Loucy (cell line): ENCODE results near the gene MVP.

ENCODE experiments used
- H2AFZ ChIP-seq: fragments of 200-600 bp; sonication (generic); 2 replicates; pipeline ENCODE4 v1.6.0; 2016; ENCODE audit warnings: antibody characterized with exemption, mild to moderate bottlenecking, low read length, moderate library complexity
- H3F3A ChIP-seq: fragments of 200-600 bp; 2 replicates; pipeline ENCODE4 v1.6.0; 2016; ENCODE audit warnings: antibody characterized with exemption, low read depth, mild to moderate bottlenecking
- H3K27me3 ChIP-seq: fragments of 200-600 bp; sonication (generic); 2 replicates; pipeline ENCODE4 v1.6.1; 2014; ENCODE audit warnings: low read length, mild to moderate bottlenecking; ENCODE audit not compliant: insufficient read depth, poor library complexity, severe bottlenecking
- H3K36me3 ChIP-seq: fragments of 200-600 bp; sonication (generic); 2 replicates; pipeline ENCODE4 v1.6.1; 2016; ENCODE audit warnings: low read length; ENCODE audit not compliant: insufficient read depth
- H3K4me1 ChIP-seq: fragments of 200-600 bp; sonication (generic); 2 replicates; pipeline ENCODE4 v1.5.1; 2014; ENCODE audit warnings: low read length, mild to moderate bottlenecking; ENCODE audit not compliant: insufficient read depth, poor library complexity, severe bottlenecking
- H3K4me2 ChIP-seq: fragments of 200-600 bp; sonication (generic); 2 replicates; pipeline ENCODE4 v1.6.0; 2014; ENCODE audit warnings: antibody characterized with exemption, low read length, low read depth, mild to moderate bottlenecking; ENCODE audit not compliant: poor library complexity, severe bottlenecking
- H3K4me3 ChIP-seq: fragments of 200-600 bp; sonication (generic); 2 replicates; pipeline ENCODE4 v1.5.1; 2014; ENCODE audit warnings: low read length, mild to moderate bottlenecking, mixed read lengths; ENCODE audit not compliant: poor library complexity, severe bottlenecking
- H3K79me2 ChIP-seq: fragments of 200-600 bp; sonication (generic); 2 replicates; pipeline ENCODE4 v1.6.1; 2014; ENCODE audit warnings: low read length; ENCODE audit not compliant: insufficient read depth
- H3K9ac ChIP-seq: fragments of 200-600 bp; sonication (generic); 2 replicates; pipeline ENCODE4 v1.6.0; 2014; ENCODE audit warnings: mild to moderate bottlenecking, low read depth, low read length, moderate library complexity; ENCODE audit not compliant: poor library complexity, severe bottlenecking
- H3K9me2 ChIP-seq: fragments of 200-600 bp; sonication (generic); replicated peaks from 2 replicates; pipeline ENCODE4 v1.6.1; 2016; ENCODE audit warnings: low read depth, low read length, mixed read lengths
- H3K9me3 ChIP-seq: fragments of 200-600 bp; sonication (generic); 2 replicates; pipeline ENCODE4 v1.6.1; 2014; ENCODE audit warnings: mild to moderate bottlenecking, antibody characterized with exemption, low read length, low read depth; ENCODE audit not compliant: insufficient read depth
- H4K20me1 ChIP-seq: fragments of 200-600 bp; sonication (generic); 2 replicates; pipeline ENCODE4 v1.6.0; 2014; ENCODE audit warnings: antibody characterized with exemption, low read length, mild to moderate bottlenecking; ENCODE audit not compliant: insufficient read depth, poor library complexity, severe bottlenecking
- EZH2phosphoT487 ChIP-seq: fragments of 200-600 bp; IDR thresholded peaks from 2 replicates; pipeline ENCODE4 v1.6.1; 2018; ENCODE audit warnings: antibody characterized with exemption, mild to moderate bottlenecking, moderate library complexity, borderline replicate concordance
- TF ChIP-seq, protein P1 (sequence below): fragments of 200-600 bp; sonication (generic); conservative IDR thresholded peaks from 2 replicates; pipeline ENCODE4 v1.5.1; 2014; ENCODE audit warnings: mild to moderate bottlenecking, antibody characterized with exemption, low read length

MVP gene

DNA sequence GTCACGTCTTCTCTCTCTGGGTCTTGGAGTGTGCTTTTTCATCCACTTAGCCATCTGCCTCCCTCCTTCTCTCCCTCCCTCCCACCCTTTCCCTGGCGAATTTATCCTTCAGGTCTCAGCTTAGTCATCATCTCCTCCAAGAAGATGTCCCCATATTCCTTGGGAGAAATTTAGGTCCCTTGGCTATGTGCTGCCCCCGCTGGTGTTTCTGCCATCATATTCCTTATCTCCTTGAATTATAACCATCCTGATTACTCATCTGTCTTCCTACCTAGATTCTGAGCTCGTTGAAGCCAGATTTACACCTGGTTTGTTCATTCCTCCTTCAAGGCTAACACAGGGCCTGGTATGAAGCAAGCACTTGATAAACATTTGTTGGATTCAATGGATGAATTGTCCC lies 74.1 kb downstream of the MVP start:
- peaks cover 3% of the 10 kb centered on the region for H4K20me1 ChIP-seq
- H3K9ac ChIP-seq: no peak overlapping the region
- H3K4me1 ChIP-seq: peaks cover 5% of the 10 kb centered on the region
- H3K36me3 ChIP-seq: no peaks in the 10 kb centered on the region
- TF ChIP-seq EZH2phosphoT487: no peak
- TF ChIP-seq, protein P1, sequence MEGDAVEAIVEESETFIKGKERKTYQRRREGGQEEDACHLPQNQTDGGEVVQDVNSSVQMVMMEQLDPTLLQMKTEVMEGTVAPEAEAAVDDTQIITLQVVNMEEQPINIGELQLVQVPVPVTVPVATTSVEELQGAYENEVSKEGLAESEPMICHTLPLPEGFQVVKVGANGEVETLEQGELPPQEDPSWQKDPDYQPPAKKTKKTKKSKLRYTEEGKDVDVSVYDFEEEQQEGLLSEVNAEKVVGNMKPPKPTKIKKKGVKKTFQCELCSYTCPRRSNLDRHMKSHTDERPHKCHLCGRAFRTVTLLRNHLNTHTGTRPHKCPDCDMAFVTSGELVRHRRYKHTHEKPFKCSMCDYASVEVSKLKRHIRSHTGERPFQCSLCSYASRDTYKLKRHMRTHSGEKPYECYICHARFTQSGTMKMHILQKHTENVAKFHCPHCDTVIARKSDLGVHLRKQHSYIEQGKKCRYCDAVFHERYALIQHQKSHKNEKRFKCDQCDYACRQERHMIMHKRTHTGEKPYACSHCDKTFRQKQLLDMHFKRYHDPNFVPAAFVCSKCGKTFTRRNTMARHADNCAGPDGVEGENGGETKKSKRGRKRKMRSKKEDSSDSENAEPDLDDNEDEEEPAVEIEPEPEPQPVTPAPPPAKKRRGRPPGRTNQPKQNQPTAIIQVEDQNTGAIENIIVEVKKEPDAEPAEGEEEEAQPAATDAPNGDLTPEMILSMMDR: no peak
- no peak overlapping the region for H2AFZ ChIP-seq
- no peaks in the 10 kb centered on the region for H3K9me2 ChIP-seq
- no peak overlapping the region for H3K4me2 ChIP-seq
- no peaks in the 10 kb centered on the region for H3K9me3 ChIP-seq
- H3K79me2 ChIP-seq: no peaks in the 10 kb centered on the region
- H3K27me3 ChIP-seq: no peaks in the 10 kb centered on the region
- H3K4me3 ChIP-seq: no peak overlapping the region
- H3F3A ChIP-seq: no peaks in the 10 kb centered on the region

- Histone ChIP-seq H3K4me1 (peaks cover 13% of the 10 kb centered on the region), H3K27me3 (no peaks in the 10 kb centered on the region), H3F3A (no peaks in the 10 kb centered on the region), H2AFZ (no peak overlapping the region), H3K36me3 (no peaks in the 10 kb centered on the region), H3K9me3 (no peaks in the 10 kb centered on the region), H3K9me2 (no peaks in the 10 kb centered on the region), H3K9ac (no peak overlapping the region), H3K4me3 (no peak overlapping the region), H3K4me2 (no peak overlapping the region), H4K20me1 (peaks cover 12% of the 10 kb centered on the region), H3K79me2 (no peaks in the 10 kb centered on the region)
- TF ChIP-seq, protein P1: no peak
- TF ChIP-seq EZH2phosphoT487: no peak
Measured at GRCh38 chr16:29896841-29897240, 76.6 kb downstream of the MVP start.

- no peaks in the 10 kb centered on the region for H3K9me3 ChIP-seq
- TF ChIP-seq EZH2phosphoT487: no peak
- TF ChIP-seq, protein P1: no peak
- H3K4me1 ChIP-seq: peaks cover 13% of the 10 kb centered on the region
- H2AFZ ChIP-seq: no peak overlapping the region
- no peak overlapping the region for H3K9ac ChIP-seq
- H4K20me1 ChIP-seq: peaks cover 12% of the 10 kb centered on the region
- H3F3A ChIP-seq: no peaks in the 10 kb centered on the region
- no peaks in the 10 kb centered on the region for H3K9me2 ChIP-seq
- no peaks in the 10 kb centered on the region for H3K36me3 ChIP-seq
- no peak overlapping the region for H3K4me3 ChIP-seq
- H3K27me3 ChIP-seq: no peaks in the 10 kb centered on the region
- no peaks in the 10 kb centered on the region for H3K79me2 ChIP-seq
- H3K4me2 ChIP-seq: no peak overlapping the region
Measured at GRCh38 chr16:29897333-29897732, 77.1 kb downstream of the MVP start.
